Sigmoid colon (tissue), 7 donors: ENCODE results near the gene SLCO3A1. TPM values are rescaled to one million over a fixed set of nuclear protein-coding genes. Genes with fewer than 3 reads are reported as not detected.

Experiments
- DNase-seq: peaks from one replicate; pipeline ENCODE4 v3.0.0-alpha.2; 2019
- H3K27ac ChIP-seq, 4 donors: fragments of 200-600 bp; sonication (generic); one replicate each; pipeline ENCODE4 v1.5.1; 2016 to 2019; ENCODE audit warnings: mild to moderate bottlenecking in 1 of 4
- H3K27me3 ChIP-seq, 3 donors: fragments of 200-600 bp; sonication (generic); one replicate each; pipeline ENCODE4 v1.5.1; 2019; ENCODE audit warnings: mild to moderate bottlenecking in 1 of 3
- H3K36me3 ChIP-seq, 4 donors: fragments of 200-600 bp; sonication (generic); one replicate each; pipeline ENCODE4 v1.5.1; 2016 to 2019
- H3K4me1 ChIP-seq, 4 donors: fragments of 200-600 bp; sonication (generic); one replicate each; pipeline ENCODE4 v1.5.1; 2017 to 2019
- H3K4me3 ChIP-seq, 4 donors: fragments of 200-600 bp; sonication (generic); one replicate each; pipeline ENCODE4 v1.5.1; 2017 to 2019; ENCODE audit warnings: mild to moderate bottlenecking in 2 of 4, moderate library complexity in 1 of 4
- H3K9me3 ChIP-seq, 4 donors: fragments of 200-600 bp in 3 of 4; sonication (generic) in 3 of 4; one replicate each; pipeline versions ENCODE4 v1.5.1 to v1.6.1; 2013 to 2019
- EP300 ChIP-seq, 4 donors: sonication (generic); formaldehyde crosslinking; IDR thresholded peaks; one replicate each; pipeline ENCODE4 v1.6.1; 2017; ENCODE audit warnings: antibody characterized with exemption in 4 of 4
- POLR2A ChIP-seq, 2 donors: fragments of 450-650 bp; IDR thresholded peaks; one replicate each; pipeline ENCODE4 v1.6.1; 2016; ENCODE audit warnings: antibody characterized with exemption in 2 of 2, mild to moderate bottlenecking in 2 of 2, moderate library complexity in 2 of 2
- POLR2AphosphoS5 ChIP-seq, 4 donors: sonication (generic); formaldehyde crosslinking; IDR thresholded peaks; one replicate each; pipeline ENCODE4 v1.6.1; 2017; ENCODE audit warnings: antibody characterized with exemption in 4 of 4
- WGBS, 2 donors: extraction: QIAGEN DNeasy Blood & Tissue Kit; methylation state at CpG; one replicate each; pipeline ENCODE4 v1.1.7; 2013; 5-methylcytosine and 5-hydroxymethylcytosine counted together
- intact Hi-C: fragments of 100-400 bp; cut with DNase I; formaldehyde crosslinking; loops from one replicate; pipeline ENCODE4 v1.15.1; 2023
- polyA plus RNA-seq, 3 donors: library from polyadenylated mRNA; stranded (reverse); fragments of 200-250 nt; gene quantifications; one replicate each; pipeline ENCODE4 v1.2.3, GENCODE V29; 2013
- total RNA-seq, 4 donors: library from RNA; depleted of rRNA; stranded (reverse); fragments of >200 nt; gene quantifications; one replicate each; pipeline ENCODE4 v1.1.0, GENCODE V29; 2016
- TF ChIP-seq, protein P1 (sequence below), 4 experiments: fragments of 450-650 bp in 3 of 4; fragments of 200-600 bp in 1 of 4; IDR thresholded peaks; one replicate each; pipeline ENCODE4 v1.5.1; 2016 to 2019; ENCODE audit warnings: antibody characterized with exemption in 4 of 4, mild to moderate bottlenecking in 3 of 4, moderate library complexity in 2 of 4
- donor health status: healthy with polysubstance abuse.
- donor health status: Bipolar disorder and iron deficiency.
- donor health status: healthy.

Gene SLCO3A1
- total and polyA plus RNA-seq, 7 donors: 1.4 to 10.5 (median 4.6) TPM

- Histone ChIP-seq H3K36me3 (no peaks in the 10 kb centered on the region), H3K9me3 (peaks cover 0 to 7% (median 0%) of the 10 kb centered on the region in 4 donors), H3K4me1 (peaks cover 0 to 15% (median 0%) of the 10 kb centered on the region in 4 donors), H3K27me3 (no peaks in the 10 kb centered on the region), H3K4me3 (no peak overlapping the region), H3K27ac (no peak overlapping the region)
- intact Hi-C loops: no loop called here
- TF ChIP-seq, protein P1, sequence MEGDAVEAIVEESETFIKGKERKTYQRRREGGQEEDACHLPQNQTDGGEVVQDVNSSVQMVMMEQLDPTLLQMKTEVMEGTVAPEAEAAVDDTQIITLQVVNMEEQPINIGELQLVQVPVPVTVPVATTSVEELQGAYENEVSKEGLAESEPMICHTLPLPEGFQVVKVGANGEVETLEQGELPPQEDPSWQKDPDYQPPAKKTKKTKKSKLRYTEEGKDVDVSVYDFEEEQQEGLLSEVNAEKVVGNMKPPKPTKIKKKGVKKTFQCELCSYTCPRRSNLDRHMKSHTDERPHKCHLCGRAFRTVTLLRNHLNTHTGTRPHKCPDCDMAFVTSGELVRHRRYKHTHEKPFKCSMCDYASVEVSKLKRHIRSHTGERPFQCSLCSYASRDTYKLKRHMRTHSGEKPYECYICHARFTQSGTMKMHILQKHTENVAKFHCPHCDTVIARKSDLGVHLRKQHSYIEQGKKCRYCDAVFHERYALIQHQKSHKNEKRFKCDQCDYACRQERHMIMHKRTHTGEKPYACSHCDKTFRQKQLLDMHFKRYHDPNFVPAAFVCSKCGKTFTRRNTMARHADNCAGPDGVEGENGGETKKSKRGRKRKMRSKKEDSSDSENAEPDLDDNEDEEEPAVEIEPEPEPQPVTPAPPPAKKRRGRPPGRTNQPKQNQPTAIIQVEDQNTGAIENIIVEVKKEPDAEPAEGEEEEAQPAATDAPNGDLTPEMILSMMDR (IDR thresholded peaks at IDR 0.05): no peak
- no peak for TF ChIP-seq POLR2A (IDR thresholded peaks at IDR 0.05)
- TF ChIP-seq POLR2AphosphoS5 (IDR thresholded peaks at IDR 0.05): no peak
- no peak for TF ChIP-seq EP300 (IDR thresholded peaks at IDR 0.05)
- WGBS, 2 donors: 94 to 95% methylated on average over 5 of the region's 5 CpGs
- no peak for DNase-seq
These were observed 38.9 kb downstream of the SLCO3A1 start for GRCh38 chr15:91892436-91892835.

GRCh38 chr15:91894606-91895005 lies 41.1 kb downstream of the SLCO3A1 start:
- intact Hi-C loops: no loop called here
- H3K27me3 ChIP-seq: no peaks in the 10 kb centered on the region
- H3K4me3 ChIP-seq: no peak overlapping the region
- H3K27ac ChIP-seq: no peak overlapping the region
- 93 to 95% methylated on average over 5 of the region's 5 CpGs for WGBS, 2 donors
- no peaks in the 10 kb centered on the region for H3K4me1 ChIP-seq
- H3K9me3 ChIP-seq: peaks cover 0 to 7% (median 0%) of the 10 kb centered on the region in 4 donors
- TF ChIP-seq EP300 (IDR thresholded peaks at IDR 0.05): no peak
- no peak for TF ChIP-seq POLR2AphosphoS5 (IDR thresholded peaks at IDR 0.05)
- TF ChIP-seq POLR2A (IDR thresholded peaks at IDR 0.05): no peak
- TF ChIP-seq, protein P1 (IDR thresholded peaks at IDR 0.05): no peak
- H3K36me3 ChIP-seq: no peaks in the 10 kb centered on the region
- DNase-seq: no peak

DNA sequence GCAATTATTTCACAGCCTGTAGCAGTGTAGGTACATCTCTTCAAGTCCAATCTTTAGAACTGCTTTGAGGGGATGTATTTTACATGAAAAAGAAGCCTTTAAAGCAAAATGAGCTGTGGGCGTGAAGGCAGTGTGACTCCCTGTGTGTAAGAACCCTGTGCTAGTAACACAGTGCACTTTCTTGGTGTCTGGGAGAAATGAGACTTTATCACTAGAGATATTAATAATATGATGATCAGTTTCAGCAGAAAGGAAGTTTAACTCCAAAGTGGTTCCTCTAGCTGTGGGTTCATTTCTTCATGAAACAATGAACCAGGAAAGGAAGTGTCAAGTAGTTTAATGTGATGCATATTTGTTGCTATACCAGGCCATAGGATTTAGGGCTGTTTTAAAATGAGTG lies 41.5 kb downstream of the SLCO3A1 start:
- TF ChIP-seq EP300 (IDR thresholded peaks at IDR 0.05) (no peak), POLR2A (IDR thresholded peaks at IDR 0.05) (no peak), POLR2AphosphoS5 (IDR thresholded peaks at IDR 0.05) (no peak)
- TF ChIP-seq, protein P1 (IDR thresholded peaks at IDR 0.05): no peak
- Histone ChIP-seq H3K9me3 (peaks cover 0 to 7% (median 0%) of the 10 kb centered on the region in 4 donors), H3K4me1 (no peaks in the 10 kb centered on the region), H3K27me3 (no peaks in the 10 kb centered on the region), H3K36me3 (no peaks in the 10 kb centered on the region), H3K27ac (no peak overlapping the region), H3K4me3 (no peak overlapping the region)
- 94 to 96% methylated on average over 1 of the region's 1 CpG for WGBS, 2 donors
- intact Hi-C loops: no loop called here
- no peak for DNase-seq

DNA sequence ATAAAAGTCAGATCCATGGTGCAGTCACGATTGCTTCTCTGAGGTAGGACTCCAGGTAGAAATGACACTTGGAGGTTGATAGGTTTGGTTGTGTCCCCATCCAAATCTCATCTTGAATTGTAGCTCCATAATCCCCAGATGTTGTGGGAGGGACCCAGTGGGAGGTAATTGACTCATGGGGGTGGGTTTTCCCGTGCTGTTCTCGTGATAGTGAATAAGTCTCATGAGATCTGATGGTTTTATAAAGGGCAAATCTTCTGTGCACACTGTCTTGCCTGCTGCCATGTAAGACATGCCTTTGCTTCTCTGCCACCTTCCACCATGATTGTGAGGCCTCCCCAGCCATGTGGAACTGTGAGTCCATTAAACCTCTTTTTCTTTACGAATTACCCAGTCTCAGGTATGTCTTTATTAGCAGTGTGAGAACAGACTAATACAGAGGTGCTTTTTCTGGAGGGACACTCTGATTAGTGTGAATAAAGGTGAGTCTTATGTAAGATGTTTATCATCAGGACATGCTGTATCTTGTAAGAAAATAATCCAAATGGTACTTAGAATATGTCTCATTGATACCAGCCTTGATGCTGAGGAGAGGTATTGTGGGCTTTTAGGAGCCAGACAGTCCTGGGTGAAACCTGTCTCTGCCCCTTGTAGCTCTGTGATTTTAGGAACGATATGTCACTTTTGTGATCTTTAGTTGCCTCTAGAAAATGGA lies 43.0 kb downstream of the SLCO3A1 start:
- no peaks in the 10 kb centered on the region for H3K4me1 ChIP-seq
- no peak for TF ChIP-seq EP300 (IDR thresholded peaks at IDR 0.05)
- no peak for TF ChIP-seq POLR2A (IDR thresholded peaks at IDR 0.05)
- TF ChIP-seq POLR2AphosphoS5 (IDR thresholded peaks at IDR 0.05): no peak
- TF ChIP-seq, protein P1 (IDR thresholded peaks at IDR 0.05): no peak
- no peak overlapping the region for H3K27ac ChIP-seq
- no peak for DNase-seq
- 86 to 94% methylated on average over 5 of the region's 5 CpGs for WGBS, 2 donors
- H3K36me3 ChIP-seq: no peaks in the 10 kb centered on the region
- peaks cover 0 to 7% (median 1%) of the 10 kb centered on the region in 4 donors for H3K9me3 ChIP-seq
- H3K4me3 ChIP-seq: no peak overlapping the region
- H3K27me3 ChIP-seq: no peaks in the 10 kb centered on the region
- intact Hi-C loops: no loop called here
